Tibial nerve (tissue), 4 donors: Measurements from ENCODE around the gene ECHDC3.

Experiments used
- EP300 ChIP-seq, 2 donors: sonication (generic); formaldehyde crosslinking; IDR thresholded peaks; one replicate each; pipeline ENCODE4 v1.6.1; 2017; ENCODE audit warnings: antibody characterized with exemption in 2 of 2, mild to moderate bottlenecking in 1 of 2
- POLR2A ChIP-seq, 2 donors: fragments of 450-650 bp; IDR thresholded peaks; one replicate each; pipeline ENCODE4 v1.6.1; 2017; ENCODE audit warnings: antibody characterized with exemption in 2 of 2, mild to moderate bottlenecking in 2 of 2, moderate library complexity in 2 of 2
- TF ChIP-seq, protein P1 (sequence below), 5 experiments: fragments of 200-600 bp in 3 of 5; fragments of 450-650 bp in 2 of 5; sonication (generic) in 3 of 5; IDR thresholded peaks; one replicate each; pipeline ENCODE4 v1.5.1; 2016 to 2019; ENCODE audit warnings: antibody characterized with exemption in 5 of 5, mild to moderate bottlenecking in 3 of 5, moderate library complexity in 2 of 5

DNA sequence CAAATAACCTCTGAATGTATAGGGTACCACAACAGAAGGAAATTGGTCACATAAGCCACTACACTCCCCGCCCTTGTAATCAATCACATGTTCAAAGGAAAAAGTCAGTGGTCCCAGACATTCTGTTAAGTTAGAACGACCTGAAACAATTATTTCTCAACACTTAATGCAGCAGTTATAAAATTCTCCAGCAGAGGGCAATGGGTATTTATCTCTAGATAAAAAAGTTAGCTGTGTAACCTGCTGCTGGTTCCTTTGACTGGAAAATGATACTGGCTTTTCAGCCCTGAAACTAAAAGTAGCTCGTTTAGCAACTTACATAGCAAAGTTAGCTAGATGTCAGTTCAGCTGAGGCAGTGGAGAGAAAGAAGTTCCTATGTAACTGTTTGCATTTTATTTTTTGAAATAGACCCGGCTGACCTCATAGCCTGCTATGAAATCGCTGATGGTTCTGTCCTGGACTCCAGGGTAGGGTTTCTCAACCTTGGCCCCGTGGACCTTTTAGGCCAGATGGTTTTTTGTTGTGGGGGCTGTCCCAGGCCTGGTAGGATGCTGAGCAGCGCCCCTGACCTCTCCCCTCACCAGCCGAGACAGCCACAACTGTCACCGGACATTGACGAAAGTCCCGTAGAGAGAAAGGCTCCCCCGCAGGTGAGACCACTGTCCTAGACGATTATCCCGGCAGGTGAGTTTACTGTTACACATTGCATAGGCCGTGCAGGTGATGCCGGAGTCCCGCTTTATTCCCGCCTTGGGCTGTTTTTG is 40.8 kb downstream of the ECHDC3 start:
- TF ChIP-seq, protein P1, sequence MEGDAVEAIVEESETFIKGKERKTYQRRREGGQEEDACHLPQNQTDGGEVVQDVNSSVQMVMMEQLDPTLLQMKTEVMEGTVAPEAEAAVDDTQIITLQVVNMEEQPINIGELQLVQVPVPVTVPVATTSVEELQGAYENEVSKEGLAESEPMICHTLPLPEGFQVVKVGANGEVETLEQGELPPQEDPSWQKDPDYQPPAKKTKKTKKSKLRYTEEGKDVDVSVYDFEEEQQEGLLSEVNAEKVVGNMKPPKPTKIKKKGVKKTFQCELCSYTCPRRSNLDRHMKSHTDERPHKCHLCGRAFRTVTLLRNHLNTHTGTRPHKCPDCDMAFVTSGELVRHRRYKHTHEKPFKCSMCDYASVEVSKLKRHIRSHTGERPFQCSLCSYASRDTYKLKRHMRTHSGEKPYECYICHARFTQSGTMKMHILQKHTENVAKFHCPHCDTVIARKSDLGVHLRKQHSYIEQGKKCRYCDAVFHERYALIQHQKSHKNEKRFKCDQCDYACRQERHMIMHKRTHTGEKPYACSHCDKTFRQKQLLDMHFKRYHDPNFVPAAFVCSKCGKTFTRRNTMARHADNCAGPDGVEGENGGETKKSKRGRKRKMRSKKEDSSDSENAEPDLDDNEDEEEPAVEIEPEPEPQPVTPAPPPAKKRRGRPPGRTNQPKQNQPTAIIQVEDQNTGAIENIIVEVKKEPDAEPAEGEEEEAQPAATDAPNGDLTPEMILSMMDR (IDR thresholded peaks at IDR 0.05): peak; percentile 68 to 84 (median 73)
- TF ChIP-seq POLR2A (IDR thresholded peaks at IDR 0.05) (no peak), EP300 (IDR thresholded peaks at IDR 0.05) (no peak)
